Trophoblast cell (in vitro differentiated cells and primary cell): ENCODE results near the gene LPP. TPM values are rescaled to one million over a fixed set of nuclear protein-coding genes. Genes with fewer than 3 reads are reported as not detected.
A peak's percentile ranks its signal among the peaks of the same experiment; 100 is the strongest.

ENCODE experiments used
- DNase-seq, 2 donors: peaks; one replicate each; pipeline ENCODE4 v3.0.0-alpha.2; 2016
- H2AFZ ChIP-seq: 2 replicates; pipeline ENCODE4 v1.6.1; 2013; ENCODE audit warnings: low read length, moderate library complexity, mild to moderate bottlenecking; ENCODE audit not compliant: insufficient read depth, poor library complexity
- H2AK5ac ChIP-seq: 2 replicates; pipeline ENCODE4 v1.6.1; 2013; ENCODE audit warnings: mild to moderate bottlenecking, low read length
- H2BK120ac ChIP-seq: 2 replicates; pipeline ENCODE4 v1.6.1; 2013; ENCODE audit warnings: low read length, mild to moderate bottlenecking, moderate library complexity; ENCODE audit not compliant: insufficient read depth, poor library complexity
- H2BK12ac ChIP-seq: 2 replicates; pipeline ENCODE4 v1.6.1; 2013; ENCODE audit warnings: mild to moderate bottlenecking, low read length, moderate library complexity
- H2BK5ac ChIP-seq: 2 replicates; pipeline ENCODE4 v1.6.1; 2013; ENCODE audit warnings: low read length, low read depth, moderate library complexity, mild to moderate bottlenecking; ENCODE audit not compliant: poor library complexity
- H3K14ac ChIP-seq: 2 replicates; pipeline ENCODE4 v1.6.1; 2013; ENCODE audit warnings: mild to moderate bottlenecking, low read length
- H3K18ac ChIP-seq: 2 replicates; pipeline ENCODE4 v1.6.1; 2013; ENCODE audit warnings: mild to moderate bottlenecking, low read length
- H3K23ac ChIP-seq: 2 replicates; pipeline ENCODE4 v1.6.1; 2013; ENCODE audit warnings: low read length
- H3K27ac ChIP-seq: 2 replicates; pipeline ENCODE4 v1.5.1; 2013; ENCODE audit warnings: low read depth, mild to moderate bottlenecking, inconsistent platforms, low read length, moderate library complexity
- H3K27me3 ChIP-seq: 2 replicates; pipeline ENCODE4 v1.6.1; 2013; ENCODE audit warnings: inconsistent platforms, mild to moderate bottlenecking, low read length, moderate library complexity; ENCODE audit not compliant: insufficient read depth
- H3K36me3 ChIP-seq, 2 experiments: 1 replicate in 1 of 2; 2 replicates in 1 of 2; pipeline ENCODE4 v1.6.1; 2013; ENCODE audit warnings: low read length in 2 of 2, mild to moderate bottlenecking in 2 of 2, moderate library complexity in 1 of 2; ENCODE audit not compliant: insufficient read depth in 2 of 2, control insufficient read depth in 1 of 2
- H3K4ac ChIP-seq: 2 replicates; pipeline ENCODE4 v1.6.1; 2013; ENCODE audit warnings: low read depth, mild to moderate bottlenecking, low read length, moderate library complexity
- H3K4me1 ChIP-seq, 2 experiments: 1 replicate in 1 of 2; 2 replicates in 1 of 2; pipeline ENCODE4 v1.6.1; 2013; ENCODE audit warnings: low read length in 2 of 2, mild to moderate bottlenecking in 2 of 2, moderate library complexity in 1 of 2; ENCODE audit not compliant: insufficient read depth in 2 of 2, control insufficient read depth in 1 of 2
- H3K4me2 ChIP-seq: 2 replicates; pipeline ENCODE4 v1.6.1; 2013; ENCODE audit warnings: inconsistent platforms, mild to moderate bottlenecking, low read length, moderate library complexity
- H3K4me3 ChIP-seq: 2 replicates; pipeline ENCODE4 v1.5.1; 2013; ENCODE audit warnings: mild to moderate bottlenecking, low read depth, low read length, inconsistent platforms
- H3K79me1 ChIP-seq: one replicate; pipeline ENCODE4 v1.6.1; 2013; ENCODE audit warnings: low read length
- H3K79me2 ChIP-seq: 2 replicates; pipeline ENCODE4 v1.6.1; 2013; ENCODE audit warnings: low read length, mild to moderate bottlenecking; ENCODE audit not compliant: control insufficient read depth, insufficient read depth, poor library complexity
- H3K9ac ChIP-seq: 2 replicates; pipeline ENCODE4 v1.6.1; 2013; ENCODE audit warnings: mild to moderate bottlenecking, low read length
- H3K9me3 ChIP-seq: 2 replicates; pipeline ENCODE4 v1.6.1; 2013; ENCODE audit warnings: low read depth, mild to moderate bottlenecking, control low read depth, inconsistent platforms, low read length; ENCODE audit not compliant: insufficient read depth
- H4K12ac ChIP-seq: 2 replicates; pipeline ENCODE4 v1.6.1; 2013; ENCODE audit warnings: low read depth, mild to moderate bottlenecking, low read length, moderate library complexity
- H4K8ac ChIP-seq: 2 replicates; pipeline ENCODE4 v1.6.1; 2013; ENCODE audit warnings: low read depth, mild to moderate bottlenecking, low read length, moderate library complexity
- H4K91ac ChIP-seq: one replicate; pipeline ENCODE4 v1.6.1; 2013; ENCODE audit warnings: low read depth, mild to moderate bottlenecking, low read length, moderate library complexity
- WGBS: extraction: QIAGEN DNeasy Blood & Tissue Kit; methylation state at CpG from one replicate; pipeline ENCODE4 v1.1.7; 2013; ENCODE audit warnings: missing lambda C conversion rate; ENCODE audit not compliant: insufficient read length, insufficient coverage; ENCODE audit errors: extremely low coverage; 5-methylcytosine and 5-hydroxymethylcytosine counted together
- polyA plus RNA-seq: library from polyadenylated mRNA; stranded (reverse); fragments of 200-250 nt; gene quantifications from 2 replicates; pipeline ENCODE4 v1.2.3, GENCODE V29; 2013

Gene LPP, protein sequence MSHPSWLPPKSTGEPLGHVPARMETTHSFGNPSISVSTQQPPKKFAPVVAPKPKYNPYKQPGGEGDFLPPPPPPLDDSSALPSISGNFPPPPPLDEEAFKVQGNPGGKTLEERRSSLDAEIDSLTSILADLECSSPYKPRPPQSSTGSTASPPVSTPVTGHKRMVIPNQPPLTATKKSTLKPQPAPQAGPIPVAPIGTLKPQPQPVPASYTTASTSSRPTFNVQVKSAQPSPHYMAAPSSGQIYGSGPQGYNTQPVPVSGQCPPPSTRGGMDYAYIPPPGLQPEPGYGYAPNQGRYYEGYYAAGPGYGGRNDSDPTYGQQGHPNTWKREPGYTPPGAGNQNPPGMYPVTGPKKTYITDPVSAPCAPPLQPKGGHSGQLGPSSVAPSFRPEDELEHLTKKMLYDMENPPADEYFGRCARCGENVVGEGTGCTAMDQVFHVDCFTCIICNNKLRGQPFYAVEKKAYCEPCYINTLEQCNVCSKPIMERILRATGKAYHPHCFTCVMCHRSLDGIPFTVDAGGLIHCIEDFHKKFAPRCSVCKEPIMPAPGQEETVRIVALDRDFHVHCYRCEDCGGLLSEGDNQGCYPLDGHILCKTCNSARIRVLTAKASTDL
- polyA plus RNA-seq, result 29.2 and 30.6 TPM in 2 replicates

GRCh38 chr3:188154014-188154808 lies at the start of gene LPP:
TSS of gene LPP (plus strand) at chr3:188154157. CDS start at chr3:188406121, 251,964 bp downstream.
- peak within 1 kb of the TSS; percentile 97 for H4K12ac ChIP-seq
- H3K27me3 ChIP-seq, result no peaks in the 10 kb centered on the region
- peak within 1 kb of the TSS; percentile 99 for H3K14ac ChIP-seq
- peaks cover 14 to 30% of the 10 kb centered on the region in 2 experiments for H3K4me1 ChIP-seq
- no peaks in the 10 kb centered on the region for H3K9me3 ChIP-seq
- peak within 1 kb of the TSS; percentile 90 for H2AK5ac ChIP-seq
- peaks cover 0 to 3% of the 10 kb centered on the region in 2 experiments for H3K36me3 ChIP-seq
- no peak within 1 kb of the TSS for H3K23ac ChIP-seq
- peaks cover 28% of the 10 kb centered on the region for H3K79me2 ChIP-seq
- peak within 1 kb of the TSS; percentile 99 for H2BK5ac ChIP-seq
- H3K18ac ChIP-seq, result peak within 1 kb of the TSS; percentile 98
- peak within 1 kb of the TSS; percentile 81 for H2BK12ac ChIP-seq
- peak within 1 kb of the TSS; percentile 86 for H3K4me3 ChIP-seq
- peak within 1 kb of the TSS; percentile 100 for H4K8ac ChIP-seq
- H4K91ac ChIP-seq, result peak within 1 kb of the TSS; percentile 99
- H3K27ac ChIP-seq, result peak within 1 kb of the TSS; percentile 99
- H3K79me1 ChIP-seq, result peaks cover 18% of the 10 kb centered on the region
- peak within 1 kb of the TSS; percentile 96 for H3K9ac ChIP-seq
- no CpG with 5 or more reads among the region's 66 CpGs for WGBS
- H2AFZ ChIP-seq, result peak within 1 kb of the TSS; percentile 98
- peak within 1 kb of the TSS; percentile 99 for H2BK120ac ChIP-seq
- peak; percentile 61 to 70 for DNase-seq
- H3K4me2 ChIP-seq, result peak within 1 kb of the TSS; percentile 86
- peak within 1 kb of the TSS; percentile 98 for H3K4ac ChIP-seq

GRCh38 chr3:188106006-188106405 lies 48.0 kb upstream of the LPP start:
- no peak overlapping the region for H4K8ac ChIP-seq
- no peak overlapping the region for H3K9ac ChIP-seq
- no peak overlapping the region for H3K18ac ChIP-seq
- WGBS, result no CpG with 5 or more reads among the region's 1 CpG
- no peak overlapping the region for H3K4me3 ChIP-seq
- H3K27me3 ChIP-seq, result no peaks in the 10 kb centered on the region
- no peak overlapping the region for H2BK12ac ChIP-seq
- H3K23ac ChIP-seq, result no peak overlapping the region
- no peak overlapping the region for H3K14ac ChIP-seq
- no peak overlapping the region for H2BK120ac ChIP-seq
- no peak overlapping the region for H2AFZ ChIP-seq
- no peak overlapping the region for H2BK5ac ChIP-seq
- no peak for DNase-seq
- no peak overlapping the region for H2AK5ac ChIP-seq
- no peak overlapping the region for H4K91ac ChIP-seq
- no peak overlapping the region for H3K4ac ChIP-seq
- H3K9me3 ChIP-seq, result no peaks in the 10 kb centered on the region
- H3K4me2 ChIP-seq, result no peak overlapping the region
- H4K12ac ChIP-seq, result no peak overlapping the region
- H3K79me1 ChIP-seq, result no peaks in the 10 kb centered on the region
- H3K79me2 ChIP-seq, result no peaks in the 10 kb centered on the region
- H3K36me3 ChIP-seq, result no peaks in the 10 kb centered on the region
- no peaks in the 10 kb centered on the region for H3K4me1 ChIP-seq
- no peak overlapping the region for H3K27ac ChIP-seq

GRCh38 chr3:188106454-188106853 lies 47.5 kb upstream of the LPP start:
- H3K14ac ChIP-seq, result no peak overlapping the region
- no peak overlapping the region for H2AFZ ChIP-seq
- H3K9me3 ChIP-seq, result no peaks in the 10 kb centered on the region
- no peaks in the 10 kb centered on the region for H3K36me3 ChIP-seq
- WGBS, result no CpG with 5 or more reads among the region's 5 CpGs
- no peak overlapping the region for H3K23ac ChIP-seq
- H3K79me1 ChIP-seq, result no peaks in the 10 kb centered on the region
- H4K12ac ChIP-seq, result no peak overlapping the region
- no peak overlapping the region for H3K27ac ChIP-seq
- H2BK5ac ChIP-seq, result no peak overlapping the region
- H4K91ac ChIP-seq, result no peak overlapping the region
- no peak for DNase-seq
- H3K4ac ChIP-seq, result no peak overlapping the region
- no peak overlapping the region for H3K4me2 ChIP-seq
- no peak overlapping the region for H2BK120ac ChIP-seq
- H2AK5ac ChIP-seq, result no peak overlapping the region
- no peak overlapping the region for H3K18ac ChIP-seq
- no peaks in the 10 kb centered on the region for H3K27me3 ChIP-seq
- H2BK12ac ChIP-seq, result no peak overlapping the region
- H3K9ac ChIP-seq, result no peak overlapping the region
- no peak overlapping the region for H3K4me3 ChIP-seq
- H3K4me1 ChIP-seq, result no peaks in the 10 kb centered on the region
- no peaks in the 10 kb centered on the region for H3K79me2 ChIP-seq
- no peak overlapping the region for H4K8ac ChIP-seq
